Heart right ventricle (tissue), 16 donors: Measurements from ENCODE around the gene CHST13. TPM values are rescaled to one million over a fixed set of nuclear protein-coding genes. Genes with fewer than 3 reads are reported as not detected.

Source experiments
- ATAC-seq, 8 donors: fragments of 200-7000 bp; cut with Tn5 transposase; one replicate each; pipeline ENCODE4 v1.9.1; 2020; ENCODE audit warnings: mild to moderate bottlenecking in 8 of 8, moderate library complexity in 8 of 8, moderate number of reproducible peaks in 1 of 8
- DNase-seq, 2 donors: peaks; one replicate each; pipeline ENCODE4 v3.0.0-alpha.2; 2020
- H3K27ac ChIP-seq, 10 donors: fragments of 200-600 bp; sonication (generic) in 2 of 10; one replicate each; pipeline versions ENCODE4 v1.5.0 to v1.8.0; 2020 to 2022; ENCODE audit warnings: mild to moderate bottlenecking in 3 of 10
- H3K27me3 ChIP-seq, 7 donors: fragments of 200-600 bp; one replicate each; pipeline ENCODE4 v1.8.0; 2021 to 2022; ENCODE audit warnings: mild to moderate bottlenecking in 2 of 7
- H3K36me3 ChIP-seq, 9 donors: fragments of 200-600 bp; sonication (generic) in 1 of 9; one replicate each; pipeline versions ENCODE4 v1.5.0 to v1.8.0; 2020 to 2022; ENCODE audit warnings: mild to moderate bottlenecking in 2 of 9
- H3K4me1 ChIP-seq, 9 donors: fragments of 200-600 bp; sonication (generic) in 1 of 9; one replicate each; pipeline versions ENCODE4 v1.5.0 to v1.8.0; 2020 to 2022; ENCODE audit warnings: mild to moderate bottlenecking in 4 of 9
- H3K4me3 ChIP-seq, 10 donors: fragments of 200-600 bp; sonication (generic) in 2 of 10; one replicate each; pipeline versions ENCODE4 v1.5.0 to v1.8.0; 2020 to 2022; ENCODE audit warnings: mild to moderate bottlenecking in 7 of 10, moderate library complexity in 2 of 10
- H3K9me3 ChIP-seq, 11 donors: fragments of 200-600 bp in 10 of 11; sonication (generic) in 2 of 11; one replicate each; pipeline versions ENCODE4 v1.5.0 to v1.8.0; 2013 to 2022; ENCODE audit warnings: mild to moderate bottlenecking in 2 of 11, control low read depth in 1 of 11, moderate library complexity in 1 of 11
- CTCF ChIP-seq, 9 donors: fragments of 200-600 bp; sonication (generic) in 2 of 9; IDR thresholded peaks; one replicate each; pipeline versions ENCODE4 v1.5.0 to v1.8.0; 2021 to 2022; ENCODE audit warnings: antibody characterized with exemption in 9 of 9, mild to moderate bottlenecking in 5 of 9, moderate library complexity in 1 of 9
- WGBS, 2 donors: extraction: QIAGEN DNeasy Blood & Tissue Kit; methylation state at CpG; one replicate each; pipeline ENCODE4 v1.1.7; 2013; ENCODE audit warnings: inconsistent platforms in 1 of 2; 5-methylcytosine and 5-hydroxymethylcytosine counted together
- intact Hi-C, 10 donors: fragments of 100-400 bp; cut with DNase I; formaldehyde crosslinking; loops; one replicate each; pipeline versions ENCODE4 v1.11.1 to v1.14.2; 2022
- polyA plus RNA-seq, 2 donors: library from polyadenylated mRNA; stranded (reverse); fragments of 200-250 nt; gene quantifications; one replicate each; pipeline ENCODE4 v1.2.3, GENCODE V29; 2013
- total RNA-seq, 10 donors: library from RNA; stranded (reverse); fragmentation: NEBNext Ultra II Directional in 3 of 10; extraction: Animal tissue kit (Norgen Biotek cat#: 25700) in 3 of 10; gene quantifications; one replicate each; pipeline versions ENCODE4 v1.2.1 to v1.2.4, GENCODE V29; 2021 to 2023
- donor health status: Arrhythmogenic right ventricular cardiomyopathy.
- donor health status: ischemic (EF 13 %, LVEDD 7.1; RV severe dilation, severe dysfunction).
- donor health status: healthy with polysubstance abuse.
- donor health status: DM: no; HTN: yes; CAD: no.
- donor health status: DM: no; HTN: no; CAD: no.
- donor health status: ischemic (EF 25% LVEDD 6.9; RV normal size, moderate dysfunction).
- donor health status: ischemic (EF 25% LVEDD 5.7; RV mildly dilated, moderate dysfunction).
- donor health status: healthy.
- donor health status: DM: yes; HTN: yes; CAD: no.
- donor health status: Ischemic cardiomyopathy.
- donor health status: ischemic (EF 35%, LVEDD 5.7; RV mildly dilated, moderate dysfunction).
- donor health status: nonischemic (EF 11% LVEDD 7.7; RV severe dilation, severe dysfunction).
- donor health status: DM: yes; HTN: yes; CAD: no.
- donor health status: PGD.
- donor health status: ischemic (EF 29% LVEDD 5.4; RV normal size, mild dysfunction).
- donor health status: nonischemic (EF 23%, LVEDD 6.1; RV moderate dilation, normal function).

CHST13 gene
- total and polyA plus RNA-seq, 12 donors, result 0.12 to 1.2 (median 0.43) TPM

DNA sequence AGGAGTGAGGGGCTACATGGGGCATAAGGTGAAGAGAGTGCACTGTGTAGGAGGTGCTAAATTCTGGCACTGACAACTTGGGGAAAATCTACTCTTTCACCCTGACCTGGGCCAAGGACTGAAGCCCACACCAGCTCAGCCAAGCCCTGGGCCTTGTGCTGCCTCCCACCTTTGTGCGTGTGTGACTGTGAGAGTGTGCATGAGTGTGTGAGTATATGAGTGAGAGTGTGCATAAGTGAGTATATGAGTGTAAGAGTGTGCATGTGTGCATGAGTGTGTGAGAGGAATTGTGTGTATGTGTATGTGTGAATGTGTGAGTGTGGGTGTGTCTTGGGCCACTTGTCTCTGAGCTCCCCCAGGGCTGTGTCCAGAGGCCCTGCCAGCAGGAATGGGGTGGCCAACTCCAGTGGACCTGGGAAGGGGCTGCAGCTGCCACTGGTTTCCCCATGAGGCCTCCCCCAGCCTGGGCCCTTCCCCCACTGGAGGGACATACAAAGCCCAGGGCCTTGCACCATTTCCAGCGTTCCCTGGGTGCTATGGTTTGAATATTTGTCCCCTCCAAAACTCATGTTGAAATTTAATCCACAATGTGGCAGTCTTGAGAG lies 19.6 kb downstream of the CHST13 start:
- no peak overlapping the region for H3K27ac ChIP-seq
- H3K4me3 ChIP-seq, result no peak overlapping the region
- no peaks in the 10 kb centered on the region for H3K36me3 ChIP-seq
- peaks cover 0 to 48% (median 25%) of the 10 kb centered on the region in 7 donors for H3K27me3 ChIP-seq
- no peak for DNase-seq
- peaks cover 0 to 16% (median 0%) of the 10 kb centered on the region in 9 donors for H3K4me1 ChIP-seq
- 67 to 85% methylated on average over 2 of the region's 2 CpGs for WGBS, 2 donors
- TF ChIP-seq CTCF (IDR thresholded peaks at IDR 0.05), result no peak
- no peak for ATAC-seq
- intact Hi-C loops, result no loop called here
- no peaks in the 10 kb centered on the region for H3K9me3 ChIP-seq

- ATAC-seq (no peak), DNase-seq (no peak)
- Histone ChIP-seq H3K4me3 (no peak overlapping the region), H3K9me3 (no peaks in the 10 kb centered on the region), H3K36me3 (no peaks in the 10 kb centered on the region), H3K27me3 (peaks cover 0 to 44% (median 27%) of the 10 kb centered on the region in 7 donors), H3K27ac (no peak overlapping the region), H3K4me1 (peaks cover 0 to 16% (median 0%) of the 10 kb centered on the region in 9 donors)
- intact Hi-C loops, result no loop called here
- 72 to 82% methylated on average over 7 of the region's 7 CpGs for WGBS, 2 donors
- no peak for TF ChIP-seq CTCF (IDR thresholded peaks at IDR 0.05)
Measured at GRCh38 chr3:126544596-126545281, 20.8 kb downstream of the CHST13 start.

- TF ChIP-seq CTCF (IDR thresholded peaks at IDR 0.05), result no peak
- Histone ChIP-seq H3K27ac (no peak overlapping the region), H3K36me3 (no peaks in the 10 kb centered on the region), H3K9me3 (no peaks in the 10 kb centered on the region), H3K4me3 (no peak overlapping the region), H3K4me1 (peaks cover 0 to 9% (median 0%) of the 10 kb centered on the region in 9 donors), H3K27me3 (peaks cover 0 to 43% (median 27%) of the 10 kb centered on the region in 7 donors)
- ATAC-seq (no peak), DNase-seq (no peak)
- intact Hi-C loops, result no loop called here
- 75 to 83% methylated on average over 5 of the region's 5 CpGs for WGBS, 2 donors
Measured at GRCh38 chr3:126545544-126545943, 21.6 kb downstream of the CHST13 start.

DNA sequence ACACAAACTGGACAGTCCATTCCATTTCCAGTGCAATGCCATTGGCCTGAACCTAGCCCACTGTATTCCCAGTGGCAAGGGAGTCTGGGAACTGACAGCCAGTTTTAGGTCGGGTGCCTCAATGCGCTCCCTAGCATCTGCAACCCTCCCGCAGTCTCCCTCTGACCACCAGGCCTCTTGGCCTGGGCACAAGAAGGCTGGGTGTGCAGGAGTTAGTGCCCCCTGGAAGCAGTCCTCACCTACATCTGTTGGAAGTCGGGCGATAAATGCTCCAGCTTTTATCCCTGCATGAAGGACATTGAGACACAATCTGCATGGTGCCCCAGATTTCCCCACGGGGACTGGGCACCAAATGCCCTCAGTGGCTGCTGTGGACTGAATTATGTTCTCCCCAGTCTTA lies 22.1 kb downstream of the CHST13 start:
- intact Hi-C loops, result no loop called here
- 89 to 95% methylated on average over 6 of the region's 6 CpGs for WGBS, 2 donors
- ATAC-seq (no peak), DNase-seq (no peak)
- Histone ChIP-seq H3K27me3 (peaks cover 0 to 38% (median 23%) of the 10 kb centered on the region in 7 donors), H3K4me3 (no peak overlapping the region), H3K27ac (no peak overlapping the region), H3K9me3 (no peaks in the 10 kb centered on the region), H3K36me3 (no peaks in the 10 kb centered on the region), H3K4me1 (peaks cover 0 to 5% (median 0%) of the 10 kb centered on the region in 9 donors)
- no peak for TF ChIP-seq CTCF (IDR thresholded peaks at IDR 0.05)
